H1 (cell line): ENCODE results near the gene ALLC. TPM values are rescaled to one million over a fixed set of nuclear protein-coding genes. Genes with fewer than 3 reads are reported as not detected.

ENCODE experiments used
- CTCF ChIA-PET: fragments of 300-600 bp; sonication (Branson Sonifier 250); formaldehyde crosslinking; loops from one replicate; lab custom pipeline; 2021; ENCODE audit not compliant: partially characterized antibody; lab: Charles Lee
- POLR2A ChIA-PET: fragments of 300-600 bp; sonication (Branson Sonifier 250); formaldehyde crosslinking; loops from one replicate; lab custom pipeline; 2021; ENCODE audit warnings: inconsistent platforms; ENCODE audit not compliant: partially characterized antibody; lab: Charles Lee
- DNase-seq, 2 experiments: peaks; one replicate each; pipeline versions ENCODE4 v3.0.0 to v3.0.0-alpha.2; 2010 to 2022; ENCODE audit warnings: low spot score in 2 of 2, low read depth in 1 of 2, mixed read lengths in 1 of 2
- FAIRE-seq: peaks from 2 replicates; lab custom pipeline; 2011; peaks lifted over from hg19 to GRCh38; lab: Jason Lieb, UNC
- H2AFZ ChIP-seq: 2 replicates; pipeline ENCODE4 v1.8.1; 2012; ENCODE audit warnings: low read length, inconsistent platforms
- H2AK5ac ChIP-seq: 2 replicates; pipeline ENCODE4 v1.6.1; 2013; ENCODE audit warnings: low read depth, low read length
- H2BK120ac ChIP-seq: replicated peaks from 2 replicates; pipeline ENCODE3; 2013; ENCODE audit warnings: low read depth, low read length, inconsistent platforms
- H2BK12ac ChIP-seq: 2 replicates; pipeline ENCODE4 v1.6.1; 2013; ENCODE audit warnings: low read depth, low read length
- H2BK15ac ChIP-seq: 2 replicates; pipeline ENCODE4 v1.6.1; 2013; ENCODE audit warnings: low read length
- H2BK20ac ChIP-seq: 2 replicates; pipeline ENCODE4 v1.6.1; 2013; ENCODE audit warnings: low read length
- H2BK5ac ChIP-seq: 2 replicates; pipeline ENCODE4 v1.6.1; 2013; ENCODE audit warnings: low read depth, low read length
- H3K14ac ChIP-seq: 2 replicates; pipeline ENCODE4 v1.6.1; 2013; ENCODE audit warnings: inconsistent platforms; ENCODE audit not compliant: insufficient read length
- H3K18ac ChIP-seq: 2 replicates; pipeline ENCODE4 v1.6.1; 2013; ENCODE audit warnings: low read length; ENCODE audit errors: extremely low read depth
- H3K23ac ChIP-seq: 2 replicates; pipeline ENCODE4 v1.6.1; 2013; ENCODE audit warnings: inconsistent platforms; ENCODE audit not compliant: insufficient read length
- H3K23me2 ChIP-seq: 2 replicates; pipeline ENCODE4 v1.6.1; 2013; ENCODE audit warnings: low read depth, low read length
- H3K27ac ChIP-seq: 2 replicates; pipeline ENCODE4 v1.6.1; 2011; ENCODE audit warnings: low read depth, low read length, inconsistent platforms
- H3K27me3 ChIP-seq, 4 experiments: replicated peaks in 1 of 4; 1 replicate in 1 of 4; 2 replicates in 3 of 4; pipeline versions ENCODE4 v1.6.1 to v1.8.1; 2011 to 2013; ENCODE audit warnings: low read length in 3 of 4, mild to moderate bottlenecking in 3 of 4, inconsistent platforms in 2 of 4, mixed read lengths in 2 of 4, moderate library complexity in 1 of 4; ENCODE audit not compliant: control insufficient read depth in 3 of 4, insufficient read depth in 3 of 4; ENCODE audit errors: extremely low read depth in 1 of 4
- H3K36me3 ChIP-seq, 4 experiments: 2 replicates each; pipeline versions ENCODE4 v1.6.1 to v1.8.1; 2011 to 2013; ENCODE audit warnings: mild to moderate bottlenecking in 4 of 4, low read length in 3 of 4, moderate library complexity in 2 of 4, control low read depth in 1 of 4, inconsistent platforms in 1 of 4; ENCODE audit not compliant: insufficient read depth in 4 of 4, control insufficient read depth in 2 of 4
- H3K4ac ChIP-seq: replicated peaks from 2 replicates; pipeline ENCODE3; 2013; ENCODE audit warnings: low read length, low read depth, mixed read lengths, inconsistent platforms; ENCODE audit not compliant: insufficient read length
- H3K4me1 ChIP-seq, 4 experiments: replicated peaks in 1 of 4; 1 replicate in 1 of 4; 2 replicates in 3 of 4; pipeline versions ENCODE4 v1.6.1 to v1.8.1; 2011 to 2013; ENCODE audit warnings: low read length in 3 of 4, inconsistent platforms in 2 of 4, mixed read lengths in 1 of 4; ENCODE audit not compliant: insufficient read depth in 4 of 4, control insufficient read depth in 3 of 4
- H3K4me2 ChIP-seq, 2 experiments: 2 replicates each; pipeline versions ENCODE4 v1.6.1 to v1.8.1; 2011 to 2013; ENCODE audit warnings: low read depth in 2 of 2, low read length in 2 of 2, control low read depth in 1 of 2, inconsistent platforms in 1 of 2, mild to moderate bottlenecking in 1 of 2; ENCODE audit not compliant: insufficient read depth in 1 of 2
- H3K4me3 ChIP-seq, 4 experiments: fragments of 200-600, 300-600 bp in 1 of 4; sonication (generic), shearing (Covaris generic), sonication (Bioruptor Twin) in 1 of 4; 2 replicates each; pipeline versions ENCODE4 v1.5.1 to v1.8.1; 2011 to 2016; ENCODE audit warnings: low read length in 4 of 4, low read depth in 3 of 4, control low read depth in 2 of 4, inconsistent platforms in 2 of 4, mild to moderate bottlenecking in 2 of 4, mixed read lengths in 1 of 4, moderate library complexity in 1 of 4; ENCODE audit not compliant: insufficient read depth in 2 of 4; ENCODE audit errors: extremely low read depth in 1 of 4
- H3K56ac ChIP-seq: replicated peaks from 2 replicates; pipeline ENCODE3; 2013; ENCODE audit warnings: low read depth, mild to moderate bottlenecking, mixed read lengths, low read length, inconsistent platforms; ENCODE audit not compliant: insufficient read length
- H3K79me1 ChIP-seq: 2 replicates; pipeline ENCODE4 v1.6.1; 2013; ENCODE audit warnings: low read depth, low read length, control low read depth
- H3K79me2 ChIP-seq, 2 experiments: 2 replicates each; pipeline versions ENCODE4 v1.6.1 to v1.8.1; 2012 to 2013; ENCODE audit warnings: low read length in 2 of 2, mild to moderate bottlenecking in 2 of 2, inconsistent platforms in 1 of 2; ENCODE audit not compliant: insufficient read depth in 2 of 2, control insufficient read depth in 1 of 2
- H3K9ac ChIP-seq, 4 experiments: replicated peaks in 1 of 4; 1 replicate in 1 of 4; 2 replicates in 3 of 4; pipeline versions ENCODE4 v1.6.1 to v1.8.1; 2011 to 2013; ENCODE audit warnings: low read depth in 3 of 4, low read length in 3 of 4, control low read depth in 2 of 4, mild to moderate bottlenecking in 2 of 4, moderate library complexity in 2 of 4, inconsistent platforms in 1 of 4; ENCODE audit errors: extremely low read depth in 1 of 4
- H3K9me3 ChIP-seq, 2 experiments: 2 replicates each; pipeline versions ENCODE4 v1.6.1 to v1.8.1; 2012 to 2013; ENCODE audit warnings: mild to moderate bottlenecking in 2 of 2, moderate library complexity in 2 of 2, control low read depth in 1 of 2, inconsistent platforms in 1 of 2, low read depth in 1 of 2, low read length in 1 of 2, mixed read lengths in 1 of 2; ENCODE audit not compliant: insufficient read depth in 2 of 2
- H4K20me1 ChIP-seq, 2 experiments: replicated peaks in 1 of 2; 2 replicates each; pipeline versions ENCODE3 to v1.8.1; 2011 to 2013; ENCODE audit warnings: inconsistent platforms in 2 of 2, low read length in 2 of 2, mild to moderate bottlenecking in 1 of 2; ENCODE audit not compliant: insufficient read depth in 2 of 2, control insufficient read depth in 1 of 2
- H4K5ac ChIP-seq: 2 replicates; pipeline ENCODE4 v1.6.1; 2013; ENCODE audit warnings: low read length, low read depth, mixed read lengths, inconsistent platforms; ENCODE audit not compliant: insufficient read length
- H4K8ac ChIP-seq: 2 replicates; pipeline ENCODE4 v1.8.0; 2013; ENCODE audit warnings: mild to moderate bottlenecking, moderate library complexity, low read length, inconsistent platforms; ENCODE audit not compliant: insufficient read depth; ENCODE audit errors: extremely low read depth
- H4K91ac ChIP-seq: replicated peaks from 2 replicates; pipeline ENCODE3; 2013; ENCODE audit warnings: low read length, mixed read lengths, inconsistent platforms; ENCODE audit not compliant: insufficient read length
- BACH1 ChIP-seq: IDR thresholded peaks from 2 replicates; pipeline ENCODE4 v1.6.1; 2012; ENCODE audit warnings: low read length, improper control_type of control experiment
- EP300 ChIP-seq, 2 experiments: IDR thresholded peaks; 1 replicate in 1 of 2; 2 replicates in 1 of 2; pipeline ENCODE4 v1.6.1; 2011 to 2012; ENCODE audit warnings: low read depth in 2 of 2, low read length in 2 of 2, mild to moderate bottlenecking in 2 of 2, borderline replicate concordance in 1 of 2, inconsistent platforms in 1 of 2, moderate library complexity in 1 of 2
- POLR2AphosphoS5 ChIP-seq: IDR thresholded peaks from 2 replicates; pipeline ENCODE4 v1.6.1; 2011; ENCODE audit warnings: low read depth, low read length
- SP4 ChIP-seq: IDR thresholded peaks from 2 replicates; pipeline ENCODE4 v1.6.1; 2012; ENCODE audit warnings: low read length, inconsistent platforms
- ZNF274 ChIP-seq: IDR thresholded peaks from 2 replicates; pipeline ENCODE4 v1.7.0; 2012; ENCODE audit warnings: low read length, borderline replicate concordance; ENCODE audit errors: extremely low read depth
- WGBS, 2 experiments: shearing (Covaris generic) in 1 of 2; methylation state at CpG; one replicate each; pipeline versions ENCODE4 v1.1.6 to v1.1.7; 2013 to 2015; ENCODE audit warnings: low lambda C conversion rate in 2 of 2, mixed read lengths in 2 of 2, inconsistent platforms in 1 of 2, low coverage in 1 of 2, missing lambda C conversion rate in 1 of 2; ENCODE audit not compliant: insufficient replicate concordance in 2 of 2, insufficient coverage in 1 of 2, insufficient read length in 1 of 2; ENCODE audit errors: extremely low coverage in 1 of 2, missing lambda C conversion rate in 1 of 2; 5-methylcytosine and 5-hydroxymethylcytosine counted together
- polyA plus RNA-seq, 7 experiments: library from polyadenylated mRNA; depleted of rRNA in 3 of 7; stranded (reverse) in 5 of 7; unstranded in 2 of 7; fragments of >200 nt in 5 of 7; fragments of 200-250 nt in 2 of 7; gene quantifications; 1 replicate in 5 of 7; 2 replicates in 1 of 7; 4 replicates in 1 of 7; pipeline versions ENCODE4 v1.2.1 to v1.2.3, GENCODE V29; 2011 to 2013; ENCODE audit warnings: missing spikeins in 2 of 7, mixed read lengths in 2 of 7
- total RNA-seq: library from RNA; stranded (reverse); fragmentation: NEBNext Ultra II Directional; extraction: Animal tissue kit (Norgen Biotek cat#: 25700); gene quantifications from 2 replicates; pipeline ENCODE4 v1.2.1, GENCODE V29; 2021

ALLC gene
- total and polyA plus RNA-seq, 2 of the 8 experiments (the other 6 are each of a cell fraction or from before 2014, with no cell fraction given): not detected

DNA sequence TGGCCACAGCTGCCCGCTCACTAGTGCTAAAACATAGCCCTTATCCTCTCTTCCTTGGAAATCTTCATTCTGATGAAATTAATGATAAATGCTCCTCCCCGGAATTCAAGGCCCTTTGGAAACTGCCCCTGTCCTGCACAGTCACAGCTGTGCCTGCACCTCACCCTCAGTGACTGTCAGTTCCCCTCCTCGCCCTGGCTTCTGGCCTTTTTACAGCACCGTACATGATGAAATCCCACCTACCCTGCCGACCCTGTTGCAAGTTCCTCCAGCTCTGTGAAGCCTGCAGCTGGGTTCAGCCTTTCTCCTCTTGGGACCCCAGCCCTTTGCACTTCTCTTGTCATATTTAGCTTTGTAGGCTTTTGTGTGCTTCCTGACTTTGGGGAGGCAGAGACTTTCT lies 93.8 kb downstream of the ALLC start:
- Histone ChIP-seq H3K27me3 (no peaks in the 10 kb centered on the region), H3K79me1 (no peaks in the 10 kb centered on the region), H4K8ac (no peak overlapping the region), H2BK12ac (no peak overlapping the region), H3K4me1 (peaks cover 0 to 3% (median 1%) of the 10 kb centered on the region in 4 experiments; a peak in 1 of 7 replicates), H3K27ac (no peak overlapping the region), H2AFZ (no peak overlapping the region), H3K4ac (no peak overlapping the region), H3K18ac (no peak overlapping the region), H3K56ac (no peak overlapping the region), H2BK120ac (no peak overlapping the region), H3K4me3 (no peak overlapping the region), H2BK20ac (no peak overlapping the region), H3K4me2 (no peak overlapping the region), H4K5ac (no peak overlapping the region), H4K91ac (no peak overlapping the region), H2AK5ac (no peak overlapping the region), H3K36me3 (no peaks in the 10 kb centered on the region), H3K9me3 (no peaks in the 10 kb centered on the region; a peak in 1 of 4 replicates), H3K9ac (no peak overlapping the region), H2BK15ac (no peak overlapping the region), H4K20me1 (peaks cover 0 to 6% of the 10 kb centered on the region in 2 experiments), H3K23ac (no peak overlapping the region), H3K14ac (no peak overlapping the region), H3K79me2 (no peaks in the 10 kb centered on the region; a peak in 1 of 4 replicates), H3K23me2 (peaks cover 2% of the 10 kb centered on the region), H2BK5ac (no peak overlapping the region)
- ChIA-PET CTCF (interaction anchor here (0.9 to 2.2 kb wide), 9 partner anchors 9 to 75 kb away, joined by 3 to 11 read pairs (median 4); no protein-coding TSS in a partner anchor), POLR2A (interaction anchor here (0.6 kb wide), 1 partner anchor 9 kb away, joined by 3 read pairs; no protein-coding TSS in a partner anchor)
- no peak for DNase-seq
- FAIRE-seq: no peak
- WGBS, 2 experiments: 86% methylated on average over 5 of the region's 5 CpGs; no CpG with 5 or more reads in 1 of the 2 experiments
- TF ChIP-seq BACH1 (no peak), SP4 (no peak), ZNF274 (no peak), POLR2AphosphoS5 (no peak), EP300 (IDR thresholded peaks at IDR 0.05; ENCODE audit: borderline replicate concordance in 1 of 2, low read depth in 2 of 2, low read length in 2 of 2) (no peak)
